Activated CD4-positive, alpha-beta T cell treated with anti-CD3 and anti-CD28 coated beads, Interleukin-2, amount 50 U/mL, for 16 hours (primary cell): ENCODE measurements around the gene SORCS2.

Experiments used
- DNase-seq: peaks from one replicate; pipeline ENCODE4 v3.0.0-alpha.2; 2020

SORCS2 gene

GRCh38 chr4:7649741-7650531, 457.6 kb downstream of the SORCS2 start:
- peak; percentile 89 for DNase-seq

- peak; percentile 38 for DNase-seq
Measured at GRCh38 chr4:7650606-7651385, 458.5 kb downstream of the SORCS2 start.

GRCh38 chr4:7651461-7651921, 459.2 kb downstream of the SORCS2 start:
- no peak for DNase-seq

DNA sequence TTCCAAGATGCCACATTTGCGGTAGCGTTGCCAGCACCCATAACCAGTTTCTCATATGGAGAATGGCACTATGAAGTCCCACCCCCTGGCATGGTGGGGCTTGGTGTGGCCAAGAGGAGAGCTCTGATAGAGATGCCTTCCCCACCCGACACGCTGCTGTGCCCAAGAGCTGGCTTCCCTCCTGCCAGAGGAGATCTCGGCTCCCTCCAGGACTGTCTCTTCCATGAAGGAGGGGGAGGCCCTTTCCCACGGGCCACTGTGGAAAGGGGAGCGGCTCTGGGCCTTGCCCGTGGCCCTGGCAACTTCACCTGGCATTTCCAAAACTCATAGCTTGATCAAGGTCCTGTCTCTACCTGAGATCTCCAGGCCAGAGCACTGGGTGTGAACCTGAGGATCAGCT, 459.7 kb downstream of the SORCS2 start:
- no peak for DNase-seq

DNA sequence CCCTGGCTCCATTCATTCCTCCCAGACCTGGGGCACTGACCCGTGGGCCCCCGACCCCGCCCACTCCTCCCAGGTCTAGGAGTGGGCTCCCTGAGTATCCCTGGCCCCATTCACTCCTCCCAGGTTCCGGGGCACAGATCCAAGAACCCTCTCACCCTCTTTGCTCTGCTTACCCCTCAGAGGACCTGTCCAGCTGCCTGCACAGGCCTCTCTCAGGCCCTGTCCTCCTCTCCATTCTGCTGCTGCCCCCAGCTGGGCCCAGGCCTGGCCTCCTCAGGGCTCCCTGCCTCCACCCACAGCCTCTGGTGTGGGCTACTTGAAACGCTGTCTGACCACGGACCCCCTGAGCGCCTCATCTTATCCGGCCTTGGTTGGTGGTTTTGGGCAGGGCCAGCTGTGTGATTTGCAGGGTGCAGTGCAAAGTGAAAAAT, 460.1 kb downstream of the SORCS2 start:
- DNase-seq = no peak

DNA sequence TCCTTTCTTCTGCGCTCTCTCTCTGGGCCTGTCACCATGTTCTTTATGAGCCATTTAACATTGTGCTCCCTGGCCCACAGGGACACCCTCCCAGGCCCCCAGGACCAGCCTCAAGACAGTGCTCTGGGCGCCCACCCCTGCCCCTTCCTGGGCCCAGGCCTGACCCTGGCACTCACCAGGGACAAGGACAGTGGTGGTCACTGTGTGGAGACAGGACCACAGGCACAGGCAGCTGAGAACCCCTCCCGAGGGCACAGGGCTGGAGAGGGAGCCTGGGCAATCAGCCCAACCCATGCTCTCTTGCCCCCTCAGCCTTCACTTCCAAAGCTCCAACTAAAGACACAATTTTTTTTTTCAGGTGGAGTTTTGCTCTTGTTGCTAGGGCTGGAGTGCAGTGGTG, 460.6 kb downstream of the SORCS2 start:
- DNase-seq = no peak

- DNase-seq = no peak
Measured at GRCh38 chr4:7653510-7654369, 461.4 kb downstream of the SORCS2 start.

GRCh38 chr4:7654550-7655445, 462.5 kb downstream of the SORCS2 start:
- DNase-seq = no peak

- no peak for DNase-seq
Measured at GRCh38 chr4:7655511-7656243, 463.3 kb downstream of the SORCS2 start.

GRCh38 chr4:7656244-7656800, 464.0 kb downstream of the SORCS2 start:
- DNase-seq = no peak

- DNase-seq = no peak
Measured at GRCh38 chr4:7657545-7658297, 465.4 kb downstream of the SORCS2 start.

GRCh38 chr4:7658341-7659204, 466.2 kb downstream of the SORCS2 start:
- no peak for DNase-seq

- DNase-seq = no peak
Measured at GRCh38 chr4:7659429-7660175, 467.3 kb downstream of the SORCS2 start.

DNA sequence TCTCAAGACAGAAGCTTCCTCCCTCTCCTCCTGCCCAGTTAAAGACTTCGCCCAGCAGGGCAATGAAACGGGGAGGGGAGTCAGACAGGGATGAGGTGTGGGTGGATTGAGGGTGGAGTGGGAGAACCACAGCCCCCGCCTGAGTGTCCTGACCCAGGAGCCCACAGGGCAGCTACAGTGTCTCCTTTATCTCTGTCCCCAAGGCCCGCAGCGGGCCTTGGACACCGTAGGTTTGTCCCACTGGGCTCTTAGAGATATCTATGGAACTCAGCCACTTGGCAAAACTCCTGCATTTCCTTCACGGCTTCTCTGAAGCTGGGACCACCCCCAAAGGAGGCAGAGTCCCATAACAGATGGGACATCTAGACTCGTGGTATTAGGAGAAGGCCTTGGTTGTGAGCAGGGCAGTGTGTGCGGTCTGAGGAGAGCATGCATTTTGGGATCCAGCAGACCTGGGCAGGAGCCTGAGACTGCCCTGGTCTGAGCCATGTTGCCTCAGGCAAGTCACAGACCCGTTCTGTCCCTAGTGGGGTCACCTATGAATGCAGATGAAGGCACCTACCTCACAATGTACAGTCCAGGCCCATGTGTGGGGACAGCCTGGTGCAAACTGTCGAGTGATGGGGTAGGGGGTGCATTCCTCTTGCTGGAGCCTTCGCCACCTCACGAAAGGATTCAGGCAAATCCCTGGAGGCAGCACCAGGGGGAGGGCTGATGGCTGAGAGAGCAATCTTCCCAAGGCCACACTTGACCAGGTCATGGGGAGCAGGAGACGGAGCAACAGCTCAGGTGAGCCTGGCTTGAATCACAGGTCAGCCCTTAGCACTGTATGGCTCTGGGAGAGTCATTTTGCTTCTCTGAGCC, 468.1 kb downstream of the SORCS2 start:
- no peak for DNase-seq

DNA sequence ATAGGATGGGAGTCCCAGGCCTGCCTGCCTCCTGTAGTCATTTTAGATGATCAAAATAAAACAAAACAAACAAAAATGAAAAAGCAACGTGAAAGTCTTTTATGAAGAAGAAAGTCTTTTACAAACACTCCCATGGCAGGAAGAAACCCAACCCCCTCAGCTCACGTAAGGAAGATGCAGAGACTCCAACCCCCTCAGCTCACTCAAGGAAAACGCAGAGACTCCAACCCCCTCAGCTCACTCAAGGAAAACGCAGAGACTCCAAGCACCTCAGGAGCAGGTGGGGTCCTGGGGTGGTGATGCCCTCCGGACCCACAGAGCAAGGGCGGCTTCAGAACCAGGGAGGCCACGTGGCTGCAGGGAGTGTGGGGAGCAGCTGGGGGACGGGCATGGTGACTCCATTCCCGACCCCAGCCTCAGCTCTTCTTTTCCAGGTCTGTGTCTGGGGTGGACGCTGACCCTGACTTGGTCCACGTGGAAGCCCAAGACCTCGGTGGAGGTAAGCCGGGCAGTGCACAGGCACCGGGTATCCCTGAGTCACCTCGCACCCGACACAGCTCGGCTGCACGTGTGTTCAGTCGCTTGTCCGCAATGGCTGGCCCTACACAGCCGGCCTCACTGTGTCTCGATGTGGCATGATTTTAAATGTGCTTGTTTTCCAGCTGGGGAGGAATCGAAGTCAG, 468.9 kb downstream of the SORCS2 start:
- no peak for DNase-seq

- DNase-seq = no peak
Measured at GRCh38 chr4:7661846-7662506, 469.6 kb downstream of the SORCS2 start.
